Measurements from ENCODE around the gene GUSB. TPM values are rescaled to one million over a fixed set of nuclear protein-coding genes. Genes with fewer than 3 reads are reported as not detected.

The GUSB gene
- total and polyA plus RNA-seq, 10 of the 15 experiments (the other 5 are each of a cell fraction or from before 2014, with no cell fraction given) = 9.8 to 71.2 (median 45.4) TPM

DNA sequence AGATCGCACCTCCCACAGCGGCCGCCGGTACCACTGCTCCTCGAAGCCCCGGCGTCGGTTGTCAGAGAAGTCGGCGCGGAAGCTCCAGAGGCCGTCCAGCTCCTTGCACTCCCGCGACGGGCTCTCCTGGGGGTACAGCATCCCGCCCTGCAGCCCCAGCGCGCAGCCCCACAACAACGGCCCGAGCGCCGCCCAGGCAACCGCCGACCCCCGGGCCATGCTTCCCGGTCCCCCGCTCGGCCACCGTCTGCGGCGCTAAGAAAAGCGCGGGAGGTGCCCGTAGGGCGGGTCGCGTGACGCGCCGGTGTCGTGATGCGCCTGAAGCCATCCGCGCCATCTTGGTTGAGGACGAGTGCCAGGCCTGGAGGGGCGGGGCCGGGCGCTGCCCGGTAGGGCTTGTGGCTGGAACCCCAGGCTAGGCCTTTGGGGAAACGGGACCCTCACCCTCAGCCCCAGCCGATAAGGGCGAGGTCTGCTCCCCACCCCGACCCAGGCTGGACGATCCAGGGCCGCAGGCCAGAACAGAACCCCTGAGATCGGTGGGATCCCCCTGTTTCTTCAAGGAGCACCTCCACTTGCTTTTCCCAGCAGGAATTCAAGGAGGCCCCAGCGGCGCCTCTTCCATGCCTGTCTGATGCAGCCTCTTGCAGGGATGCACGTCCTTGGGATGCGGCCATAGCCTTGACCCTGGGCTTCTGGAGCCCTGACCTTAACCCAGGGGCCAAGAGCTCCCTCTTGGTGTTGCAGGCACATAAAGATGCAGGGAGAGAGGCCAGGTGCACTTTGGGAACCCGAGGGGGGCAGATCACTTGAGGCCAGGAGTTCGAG is at the start of gene GUSB (continued):
- TF ChIP-seq, protein P1, sequence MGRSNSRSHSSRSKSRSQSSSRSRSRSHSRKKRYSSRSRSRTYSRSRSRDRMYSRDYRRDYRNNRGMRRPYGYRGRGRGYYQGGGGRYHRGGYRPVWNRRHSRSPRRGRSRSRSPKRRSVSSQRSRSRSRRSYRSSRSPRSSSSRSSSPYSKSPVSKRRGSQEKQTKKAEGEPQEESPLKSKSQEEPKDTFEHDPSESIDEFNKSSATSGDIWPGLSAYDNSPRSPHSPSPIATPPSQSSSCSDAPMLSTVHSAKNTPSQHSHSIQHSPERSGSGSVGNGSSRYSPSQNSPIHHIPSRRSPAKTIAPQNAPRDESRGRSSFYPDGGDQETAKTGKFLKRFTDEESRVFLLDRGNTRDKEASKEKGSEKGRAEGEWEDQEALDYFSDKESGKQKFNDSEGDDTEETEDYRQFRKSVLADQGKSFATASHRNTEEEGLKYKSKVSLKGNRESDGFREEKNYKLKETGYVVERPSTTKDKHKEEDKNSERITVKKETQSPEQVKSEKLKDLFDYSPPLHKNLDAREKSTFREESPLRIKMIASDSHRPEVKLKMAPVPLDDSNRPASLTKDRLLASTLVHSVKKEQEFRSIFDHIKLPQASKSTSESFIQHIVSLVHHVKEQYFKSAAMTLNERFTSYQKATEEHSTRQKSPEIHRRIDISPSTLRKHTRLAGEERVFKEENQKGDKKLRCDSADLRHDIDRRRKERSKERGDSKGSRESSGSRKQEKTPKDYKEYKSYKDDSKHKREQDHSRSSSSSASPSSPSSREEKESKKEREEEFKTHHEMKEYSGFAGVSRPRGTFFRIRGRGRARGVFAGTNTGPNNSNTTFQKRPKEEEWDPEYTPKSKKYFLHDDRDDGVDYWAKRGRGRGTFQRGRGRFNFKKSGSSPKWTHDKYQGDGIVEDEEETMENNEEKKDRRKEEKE (IDR thresholded peaks at IDR 0.05) = no peak
- TF ChIP-seq, protein P2, sequence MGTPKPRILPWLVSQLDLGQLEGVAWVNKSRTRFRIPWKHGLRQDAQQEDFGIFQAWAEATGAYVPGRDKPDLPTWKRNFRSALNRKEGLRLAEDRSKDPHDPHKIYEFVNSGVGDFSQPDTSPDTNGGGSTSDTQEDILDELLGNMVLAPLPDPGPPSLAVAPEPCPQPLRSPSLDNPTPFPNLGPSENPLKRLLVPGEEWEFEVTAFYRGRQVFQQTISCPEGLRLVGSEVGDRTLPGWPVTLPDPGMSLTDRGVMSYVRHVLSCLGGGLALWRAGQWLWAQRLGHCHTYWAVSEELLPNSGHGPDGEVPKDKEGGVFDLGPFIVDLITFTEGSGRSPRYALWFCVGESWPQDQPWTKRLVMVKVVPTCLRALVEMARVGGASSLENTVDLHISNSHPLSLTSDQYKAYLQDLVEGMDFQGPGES (IDR thresholded peaks at IDR 0.05) = no peak
- TF ChIP-seq PML (IDR thresholded peaks at IDR 0.05; ENCODE audit: low read length) (no peak), YY1 (IDR thresholded peaks at IDR 0.05; ENCODE audit: low read depth, low read length) (peak; percentile 100), ZNF274 (IDR thresholded peaks at IDR 0.05; ENCODE audit: insufficient read depth, insufficient read length) (no peak), PAX8 (IDR thresholded peaks at IDR 0.05) (no peak), KDM1A (IDR thresholded peaks at IDR 0.05; ENCODE audit: borderline replicate concordance) (no peak), POLR2AphosphoS2 (IDR thresholded peaks at IDR 0.05; ENCODE audit: low read depth, low read length) (peak; percentile 62; the same call in 1 of the 2 replicates), SMARCA5 (IDR thresholded peaks at IDR 0.05) (0 out of 2 replicates have a peak, but pooled peaks have one; percentile 52), POLR2A (IDR thresholded peaks at IDR 0.05; ENCODE audit: low read depth, low read length) (peak; percentile 92), MYC (IDR thresholded peaks at IDR 0.05; ENCODE audit: insufficient read depth, insufficient read length, insufficient replicate concordance, low read length, severe bottlenecking) (no peak), SPI1 (IDR thresholded peaks at IDR 0.05; ENCODE audit: borderline replicate concordance, insufficient read depth, low read depth, low read length) (0 out of 2 replicates have a peak, but pooled peaks have one; percentile 0), ZNF384 (IDR thresholded peaks at IDR 0.05; ENCODE audit: borderline replicate concordance, low read depth, low read length) (no peak), ZNF207 (IDR thresholded peaks at IDR 0.05; ENCODE audit: borderline replicate concordance) (no peak; the same call in none of the 2 replicates), EP300 (IDR thresholded peaks at IDR 0.05; ENCODE audit: borderline replicate concordance in 1 of 2, control insufficient read depth in 1 of 2, low read depth in 2 of 2, low read length in 2 of 2) (no peak), POU2F2 (IDR thresholded peaks at IDR 0.05; ENCODE audit: borderline replicate concordance, low read depth, low read length) (peak; percentile 41; the same call in 1 of the 3 replicates), TCF3 (IDR thresholded peaks at IDR 0.05; ENCODE audit: borderline replicate concordance, insufficient read depth, low read depth, low read length) (0 out of 2 replicates have a peak, but pooled peaks have one; percentile 12)
- TF ChIP-seq, protein P3, sequence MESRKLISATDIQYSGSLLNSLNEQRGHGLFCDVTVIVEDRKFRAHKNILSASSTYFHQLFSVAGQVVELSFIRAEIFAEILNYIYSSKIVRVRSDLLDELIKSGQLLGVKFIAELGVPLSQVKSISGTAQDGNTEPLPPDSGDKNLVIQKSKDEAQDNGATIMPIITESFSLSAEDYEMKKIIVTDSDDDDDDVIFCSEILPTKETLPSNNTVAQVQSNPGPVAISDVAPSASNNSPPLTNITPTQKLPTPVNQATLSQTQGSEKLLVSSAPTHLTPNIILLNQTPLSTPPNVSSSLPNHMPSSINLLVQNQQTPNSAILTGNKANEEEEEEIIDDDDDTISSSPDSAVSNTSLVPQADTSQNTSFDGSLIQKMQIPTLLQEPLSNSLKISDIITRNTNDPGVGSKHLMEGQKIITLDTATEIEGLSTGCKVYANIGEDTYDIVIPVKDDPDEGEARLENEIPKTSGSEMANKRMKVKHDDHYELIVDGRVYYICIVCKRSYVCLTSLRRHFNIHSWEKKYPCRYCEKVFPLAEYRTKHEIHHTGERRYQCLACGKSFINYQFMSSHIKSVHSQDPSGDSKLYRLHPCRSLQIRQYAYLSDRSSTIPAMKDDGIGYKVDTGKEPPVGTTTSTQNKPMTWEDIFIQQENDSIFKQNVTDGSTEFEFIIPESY (IDR thresholded peaks at IDR 0.05) = no peak
- TF ChIP-seq, protein P4, sequence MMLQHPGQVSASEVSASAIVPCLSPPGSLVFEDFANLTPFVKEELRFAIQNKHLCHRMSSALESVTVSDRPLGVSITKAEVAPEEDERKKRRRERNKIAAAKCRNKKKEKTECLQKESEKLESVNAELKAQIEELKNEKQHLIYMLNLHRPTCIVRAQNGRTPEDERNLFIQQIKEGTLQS (IDR thresholded peaks at IDR 0.05; ENCODE audit: borderline replicate concordance, extremely low read depth, low read depth, low read length) = peak; percentile 94
- TF ChIP-seq, protein P5, sequence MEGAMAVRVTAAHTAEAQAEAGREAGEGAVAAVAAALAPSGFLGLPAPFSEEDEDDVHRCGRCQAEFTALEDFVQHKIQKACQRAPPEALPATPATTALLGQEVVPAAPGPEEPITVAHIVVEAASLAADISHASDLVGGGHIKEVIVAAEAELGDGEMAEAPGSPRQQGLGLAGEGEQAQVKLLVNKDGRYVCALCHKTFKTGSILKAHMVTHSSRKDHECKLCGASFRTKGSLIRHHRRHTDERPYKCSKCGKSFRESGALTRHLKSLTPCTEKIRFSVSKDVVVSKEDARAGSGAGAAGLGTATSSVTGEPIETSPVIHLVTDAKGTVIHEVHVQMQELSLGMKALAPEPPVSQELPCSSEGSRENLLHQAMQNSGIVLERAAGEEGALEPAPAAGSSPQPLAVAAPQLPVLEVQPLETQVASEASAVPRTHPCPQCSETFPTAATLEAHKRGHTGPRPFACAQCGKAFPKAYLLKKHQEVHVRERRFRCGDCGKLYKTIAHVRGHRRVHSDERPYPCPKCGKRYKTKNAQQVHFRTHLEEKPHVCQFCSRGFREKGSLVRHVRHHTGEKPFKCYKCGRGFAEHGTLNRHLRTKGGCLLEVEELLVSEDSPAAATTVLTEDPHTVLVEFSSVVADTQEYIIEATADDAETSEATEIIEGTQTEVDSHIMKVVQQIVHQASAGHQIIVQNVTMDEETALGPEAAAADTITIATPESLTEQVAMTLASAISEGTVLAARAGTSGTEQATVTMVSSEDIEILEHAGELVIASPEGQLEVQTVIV (IDR thresholded peaks at IDR 0.05; ENCODE audit: borderline replicate concordance, partially characterized antibody) = peak; percentile 99

All from GM12878 (cell line).